ENCODE results near the gene ECHDC3.

ECHDC3 gene

GRCh38 chr10:11724938-11725776, 17.0 kb upstream of the ECHDC3 start (continued):
- TF ChIP-seq ZSCAN5A (tag by site-specific recombination; IDR thresholded peaks at IDR 0.05): no peak
- TF ChIP-seq ZNF76 (tag by site-specific recombination; IDR thresholded peaks at IDR 0.05; ENCODE audit: borderline replicate concordance, low read depth): no peak
- TF ChIP-seq ZNF423 (tag by site-specific recombination; IDR thresholded peaks at IDR 0.05): no peak
- no peak for TF ChIP-seq ZNF266 (tag by site-specific recombination; IDR thresholded peaks at IDR 0.05; ENCODE audit: low read depth)
- peak; percentile 52 for TF ChIP-seq ZNF513 (tag by site-specific recombination; IDR thresholded peaks at IDR 0.05)
- TF ChIP-seq ZNF571 (tag by site-specific recombination; IDR thresholded peaks at IDR 0.05): no peak
- no peak for TF ChIP-seq ZNF302 (tag by site-specific recombination; IDR thresholded peaks at IDR 0.05; ENCODE audit: low read depth)
- no peak for TF ChIP-seq ZBTB11 (tag by site-specific recombination; conservative IDR thresholded peaks at IDR 0.05; ENCODE audit: low read depth)
- no peak for TF ChIP-seq ZNF335 (tag by site-specific recombination; conservative IDR thresholded peaks at IDR 0.05)
- TF ChIP-seq ZNF792 (tag by site-specific recombination; IDR thresholded peaks at IDR 0.05): no peak
- no peak for TF ChIP-seq ZBTB6 (tag by site-specific recombination; IDR thresholded peaks at IDR 0.05)
- no peak for TF ChIP-seq SETDB1 (IDR thresholded peaks at IDR 0.05; ENCODE audit: insufficient read length, low read length)
- TF ChIP-seq ZNF580 (tag by site-specific recombination; IDR thresholded peaks at IDR 0.05): no peak
- TF ChIP-seq ZNF791 (tag by site-specific recombination; IDR thresholded peaks at IDR 0.05): no peak
- no peak for TF ChIP-seq ZSCAN23 (tag by site-specific recombination; IDR thresholded peaks at IDR 0.05)

- ChIA-PET CTCF (interaction anchor here (1.1 to 2.8 kb wide), 3 partner anchors 33 to 301 kb away, joined by 3 to 23 read pairs (median 4); no protein-coding TSS in a partner anchor), POLR2A (no interaction called here)
- Histone ChIP-seq H3K36me3 (ENCODE audit: control insufficient read depth in 2 of 2, insufficient read depth in 1 of 2, low read length in 2 of 2) (no peaks in the 10 kb centered on the region), H3K9me3 (ENCODE audit: control insufficient read depth, insufficient read depth, low read depth, low read length) (no peaks in the 10 kb centered on the region), H3K27ac (ENCODE audit: extremely low read depth, low read depth, low read length) (no peak overlapping the region), H3K4me3 (ENCODE audit: low read depth, low read length) (no peak overlapping the region), H3K4me1 (ENCODE audit: control insufficient read depth, insufficient read depth, low read length) (no peaks in the 10 kb centered on the region)
- no peak for TF ChIP-seq ZNF239 (tag by site-specific recombination; IDR thresholded peaks at IDR 0.05)
- TF ChIP-seq ZBTB20 (tag by site-specific recombination; IDR thresholded peaks at IDR 0.05): no peak
- no peak for TF ChIP-seq ZNF645 (tag by site-specific recombination; IDR thresholded peaks at IDR 0.05)
- no peak for TF ChIP-seq ZNF114 (tag by site-specific recombination; IDR thresholded peaks at IDR 0.05)
- no peak for TF ChIP-seq ZNF10 (tag by site-specific recombination; IDR thresholded peaks at IDR 0.05)
- no peak for TF ChIP-seq PRDM6 (tag by site-specific recombination; IDR thresholded peaks at IDR 0.05)
These were observed 16.3 kb upstream of the ECHDC3 start for GRCh38 chr10:11725912-11726311.

All from HEK293 (cell line).